HepG2 (cell line): ENCODE data around the gene FASTKD1. TPM values are rescaled to one million over a fixed set of nuclear protein-coding genes. Genes with fewer than 3 reads are reported as not detected.

Source experiments
- AKNA ChIP-seq: sonication (generic); formaldehyde crosslinking; IDR thresholded peaks from 2 replicates; pipeline ENCODE4 v1.4.0; 2020; ENCODE audit warnings: missing genetic modification reagents, borderline replicate concordance
- ATAD3A ChIP-seq: sonication (generic); formaldehyde crosslinking; IDR thresholded peaks from 2 replicates; pipeline ENCODE4 v1.4.0; 2020; ENCODE audit warnings: missing genetic modification reagents
- ATF5 ChIP-seq: sonication (generic); formaldehyde crosslinking; IDR thresholded peaks from 2 replicates; pipeline ENCODE4 v1.4.0; 2020; ENCODE audit warnings: mild to moderate bottlenecking, low read depth, missing genetic modification reagents
- CCAR2 ChIP-seq: fragments of 200-400 bp; formaldehyde crosslinking; optimal IDR thresholded peaks from 2 replicates; pipeline ENCODE3; 2018; ENCODE audit warnings: low read depth, mild to moderate bottlenecking, low read length, moderate library complexity
- EP300 ChIP-seq, 3 experiments: sonication (generic) in 1 of 3; formaldehyde crosslinking in 1 of 3; IDR thresholded peaks; 2 replicates each; pipeline versions ENCODE4 v1.5.1 to v1.6.1; 2011 to 2020; ENCODE audit warnings: low read depth in 2 of 3, low read length in 2 of 3, borderline replicate concordance in 1 of 3, improper control_type of control experiment in 1 of 3, mild to moderate bottlenecking in 1 of 3, missing genetic modification reagents in 1 of 3, moderate library complexity in 1 of 3
- GATAD2A ChIP-seq: IDR thresholded peaks from 2 replicates; pipeline ENCODE4 v1.6.1; 2016
- NBN ChIP-seq: fragments of 450-650 bp; conservative IDR thresholded peaks from 2 replicates; pipeline ENCODE4 v1.6.1; 2017
- RCOR2 ChIP-seq: IDR thresholded peaks from 2 replicates; pipeline ENCODE4 v1.6.1; 2016; ENCODE audit warnings: missing biosample characterization, missing genetic modification reagents
- RORA ChIP-seq: sonication (generic); formaldehyde crosslinking; IDR thresholded peaks from 2 replicates; pipeline ENCODE4 v1.5.0; 2020; ENCODE audit warnings: mild to moderate bottlenecking, missing genetic modification reagents, moderate library complexity
- XRCC5 ChIP-seq: fragments of 200-400 bp; formaldehyde crosslinking; optimal IDR thresholded peaks from 2 replicates; pipeline ENCODE3; 2017; ENCODE audit warnings: mild to moderate bottlenecking, low read length
- ZNF253 ChIP-seq: sonication (generic); formaldehyde crosslinking; IDR thresholded peaks from 2 replicates; pipeline ENCODE4 v1.8.0; 2022; ENCODE audit warnings: mild to moderate bottlenecking, missing genetic modification reagents, borderline replicate concordance
- polyA plus RNA-seq, 8 experiments: library from polyadenylated mRNA; depleted of rRNA in 3 of 8; stranded (reverse) in 7 of 8; unstranded in 1 of 8; fragments of >200 nt; fragmentation: Illumina TruSeq in 4 of 8; extraction: Trizol in 4 of 8; gene quantifications; 2 replicates each; pipeline versions ENCODE4 v1.2.1 to v1.2.3, GENCODE V29; 2011 to 2016; ENCODE audit warnings: low read depth in 4 of 8, missing spikeins in 1 of 8, mixed read lengths in 1 of 8; ENCODE audit not compliant: insufficient read depth in 1 of 8
- total RNA-seq, 5 experiments: library from RNA; depleted of rRNA; stranded (reverse); fragments of >200 nt; fragmentation: Illumina TruSeq; extraction: Trizol; gene quantifications; 2 replicates each; pipeline ENCODE4 v1.2.3, GENCODE V29; 2016; ENCODE audit warnings: low read depth in 1 of 5

The FASTKD1 gene
- total and polyA plus RNA-seq, 2 of the 13 experiments (the other 11 are each of a cell fraction or from before 2014, with no cell fraction given) = 35.0 to 38.0 TPM

- TF ChIP-seq CCAR2 (no peak), GATAD2A (CRISPR knock-in tag) (peak; percentile 79), RCOR2 (CRISPR knock-in tag) (peak; percentile 35; the same call in 1 of the 2 replicates), XRCC5 (peak; percentile 41), EP300 (IDR thresholded peaks at IDR 0.05; ENCODE audit: low read depth in 2 of 2, low read length in 2 of 2) (peak; percentile 17 to 46; a peak in 2 of 4 replicates), EP300 (CRISPR knock-in tag; IDR thresholded peaks at IDR 0.05; ENCODE audit: borderline replicate concordance) (no peak), ATAD3A (no peak), NBN (no peak), ZNF253 (no peak), AKNA (CRISPR knock-in tag) (no peak), ATF5 (CRISPR knock-in tag) (no peak), RORA (no peak)
These were observed 88.0 kb downstream of the FASTKD1 start (continued) for GRCh38 chr2:169485650-169486138.
